Activated naive CD8-positive, alpha-beta T cell treated with anti-CD3 and anti-CD28 coated beads, Interleukin-2, amount 10 ng/mL, durations not matched to agents 7 days and 5 days (primary cell): ENCODE measurements around the gene PDE4D. TPM values are rescaled to one million over a fixed set of nuclear protein-coding genes. Genes with fewer than 3 reads are reported as not detected.

Experiments used
- ATAC-seq: fragments of 150-1000 bp; cut with Tn5 transposase; one replicate; pipeline ENCODE4 v1.10.0; 2021; ENCODE audit warnings: low read depth, moderate library complexity
- POLR2A ChIA-PET: fragments of 350-600 bp; sonication (Branson Sonifier 250); formaldehyde crosslinking; loops from one replicate; lab custom pipeline; 2021; ENCODE audit warnings: antibody characterized with exemption; lab: Charles Lee
- DNase-seq: peaks from one replicate; pipeline ENCODE4 v3.0.0; 2021
- H3K27ac Mint-ChIP-seq: one replicate; pipeline ENCODE4 v1.8.0; 2022; ENCODE audit warnings: mild to moderate bottlenecking, mixed read lengths
- H3K27me3 Mint-ChIP-seq: one replicate; pipeline ENCODE4 v1.8.0; 2022; ENCODE audit warnings: mild to moderate bottlenecking, moderate library complexity, mixed read lengths
- H3K36me3 Mint-ChIP-seq: one replicate; pipeline ENCODE4 v1.8.0; 2021; ENCODE audit warnings: mild to moderate bottlenecking, mixed read lengths
- H3K4me1 Mint-ChIP-seq: one replicate; pipeline ENCODE4 v1.8.0; 2021; ENCODE audit warnings: mixed read lengths
- H3K4me3 Mint-ChIP-seq: one replicate; pipeline ENCODE4 v1.8.0; 2022; ENCODE audit warnings: mild to moderate bottlenecking, moderate library complexity, mixed read lengths
- H3K9me3 Mint-ChIP-seq: one replicate; pipeline ENCODE4 v1.8.0; 2021; ENCODE audit warnings: mixed read lengths
- total RNA-seq, 2 experiments: library from RNA; stranded (reverse); gene quantifications; one replicate each; pipeline ENCODE4 v1.2.3, GENCODE V29; 2021

Gene PDE4D
- total RNA-seq, 2 experiments from 2014 or later = 65.1 to 67.1 TPM

DNA sequence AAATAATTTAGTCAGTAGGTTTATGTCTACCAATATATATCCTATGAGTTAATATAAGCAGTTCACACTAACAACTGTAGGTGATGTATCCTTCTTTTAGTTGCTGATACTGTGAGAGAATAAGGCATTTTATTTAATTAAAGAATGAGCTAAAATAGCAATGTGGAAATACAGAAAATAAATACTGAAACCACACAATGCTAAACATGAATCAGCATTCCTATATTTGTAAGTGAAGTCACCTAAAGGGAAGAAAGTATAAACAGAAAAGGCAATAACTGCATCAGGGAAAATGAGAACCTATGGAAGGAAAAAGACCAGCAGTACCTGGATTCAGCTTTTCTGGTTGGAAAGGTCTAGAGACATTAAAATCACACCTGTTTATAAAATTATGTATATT is 336.0 kb downstream of the PDE4D start:
- H3K9me3 Mint-ChIP-seq = no peaks in the 10 kb centered on the region
- ATAC-seq = no peak
- DNase-seq = no peak
- POLR2A ChIA-PET = no interaction called here
- H3K36me3 Mint-ChIP-seq = no peaks in the 10 kb centered on the region
- H3K27me3 Mint-ChIP-seq = no peaks in the 10 kb centered on the region
- H3K27ac Mint-ChIP-seq = no peak overlapping the region
- no peak overlapping the region for H3K4me3 Mint-ChIP-seq
- peaks cover 2% of the 10 kb centered on the region for H3K4me1 Mint-ChIP-seq

GRCh38 chr5:59555596-59555995 is 337.9 kb downstream of the PDE4D start:
- Mint-ChIP-seq H3K36me3 (no peaks in the 10 kb centered on the region), H3K4me3 (no peak overlapping the region), H3K9me3 (no peaks in the 10 kb centered on the region), H3K27ac (no peak overlapping the region), H3K27me3 (no peaks in the 10 kb centered on the region), H3K4me1 (no peaks in the 10 kb centered on the region)
- ATAC-seq (no peak), DNase-seq (no peak)
- POLR2A ChIA-PET = no interaction called here

GRCh38 chr5:59554501-59554900 is 339.0 kb downstream of the PDE4D start:
- POLR2A ChIA-PET = no interaction called here
- H3K4me3 Mint-ChIP-seq = no peak overlapping the region
- ATAC-seq (no peak), DNase-seq (no peak)
- no peak overlapping the region for H3K27ac Mint-ChIP-seq
- H3K9me3 Mint-ChIP-seq = no peaks in the 10 kb centered on the region
- no peaks in the 10 kb centered on the region for H3K4me1 Mint-ChIP-seq
- H3K36me3 Mint-ChIP-seq = no peaks in the 10 kb centered on the region
- H3K27me3 Mint-ChIP-seq = no peaks in the 10 kb centered on the region

DNA sequence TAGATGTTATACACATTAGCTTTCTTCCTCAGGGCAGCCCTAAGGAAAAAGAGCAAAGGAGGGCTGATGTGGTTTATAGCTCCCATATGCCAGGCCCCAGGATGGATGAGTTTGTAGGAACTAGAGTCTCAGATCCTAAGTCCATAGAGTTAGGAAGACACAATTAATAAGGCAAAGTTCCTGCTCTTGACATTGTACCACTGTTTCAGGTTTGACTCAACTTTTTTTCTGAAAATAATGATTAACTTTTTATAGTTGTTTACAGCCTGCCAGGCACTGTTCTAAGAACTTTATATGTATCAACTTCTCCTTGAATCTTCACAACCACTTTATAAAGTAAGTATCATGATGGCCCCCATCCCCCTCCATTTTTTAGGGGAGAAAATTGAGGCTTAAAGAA is 339.5 kb downstream of the PDE4D start:
- ATAC-seq = no peak
- H3K9me3 Mint-ChIP-seq = no peaks in the 10 kb centered on the region
- no peaks in the 10 kb centered on the region for H3K4me1 Mint-ChIP-seq
- POLR2A ChIA-PET = no interaction called here
- no peak for DNase-seq
- no peaks in the 10 kb centered on the region for H3K36me3 Mint-ChIP-seq
- H3K27me3 Mint-ChIP-seq = no peaks in the 10 kb centered on the region
- no peak overlapping the region for H3K27ac Mint-ChIP-seq
- H3K4me3 Mint-ChIP-seq = no peak overlapping the region

DNA sequence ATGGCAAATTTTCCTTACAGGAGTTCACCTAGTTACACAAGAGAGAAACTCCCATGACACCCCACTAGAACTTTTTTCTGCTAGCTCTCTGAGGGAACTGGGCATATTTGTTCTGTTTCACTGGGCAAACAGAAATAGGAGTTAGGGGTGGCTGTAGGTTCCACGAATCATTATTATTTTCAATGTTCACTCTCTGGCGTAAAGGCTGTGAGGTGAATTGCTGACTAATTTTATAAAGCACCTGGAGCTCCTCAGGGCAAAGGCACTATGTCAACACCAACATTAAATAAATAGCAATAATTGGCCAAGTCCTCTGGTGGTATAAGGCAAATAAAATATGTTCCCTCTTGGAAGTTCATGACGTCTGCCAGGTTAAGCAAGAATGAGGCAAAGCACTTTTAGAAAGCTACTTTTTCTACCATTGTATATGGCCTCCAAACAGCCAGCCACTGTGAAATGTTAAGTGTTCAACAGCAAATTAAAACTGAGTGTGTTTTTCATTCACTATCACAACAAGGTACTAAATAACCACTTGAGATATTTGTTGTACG is 344.6 kb downstream of the PDE4D start:
- no peaks in the 10 kb centered on the region for H3K9me3 Mint-ChIP-seq
- H3K27ac Mint-ChIP-seq = no peak overlapping the region
- DNase-seq (no peak), ATAC-seq (no peak)
- H3K36me3 Mint-ChIP-seq = no peaks in the 10 kb centered on the region
- no peaks in the 10 kb centered on the region for H3K4me1 Mint-ChIP-seq
- H3K27me3 Mint-ChIP-seq = peaks cover 3% of the 10 kb centered on the region
- no peak overlapping the region for H3K4me3 Mint-ChIP-seq
- POLR2A ChIA-PET = no interaction called here

DNA sequence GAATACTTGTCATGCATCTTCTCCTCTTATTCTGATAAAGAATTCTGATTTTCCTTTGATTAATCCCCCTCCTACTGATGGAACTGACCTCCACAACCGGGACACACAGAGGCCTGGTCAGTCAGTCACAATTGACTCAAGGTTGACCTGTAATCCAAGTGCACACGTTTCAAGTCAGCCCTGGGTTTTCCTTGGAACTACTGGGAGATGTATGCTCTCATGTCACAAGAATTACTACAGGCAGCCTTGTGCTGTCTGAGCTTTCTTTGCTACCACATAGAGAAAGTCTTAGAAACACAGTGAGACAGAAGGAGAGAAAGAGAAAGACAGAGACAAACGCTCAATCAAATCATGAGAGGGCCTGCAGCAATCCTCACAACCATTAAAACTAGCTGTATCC is 345.8 kb downstream of the PDE4D start:
- H3K27ac Mint-ChIP-seq = no peak overlapping the region
- no peaks in the 10 kb centered on the region for H3K4me1 Mint-ChIP-seq
- no peak for ATAC-seq
- H3K36me3 Mint-ChIP-seq = no peaks in the 10 kb centered on the region
- no peak for DNase-seq
- no peak overlapping the region for H3K4me3 Mint-ChIP-seq
- peaks cover 5% of the 10 kb centered on the region for H3K27me3 Mint-ChIP-seq
- H3K9me3 Mint-ChIP-seq = no peaks in the 10 kb centered on the region
- POLR2A ChIA-PET = no interaction called here

DNA sequence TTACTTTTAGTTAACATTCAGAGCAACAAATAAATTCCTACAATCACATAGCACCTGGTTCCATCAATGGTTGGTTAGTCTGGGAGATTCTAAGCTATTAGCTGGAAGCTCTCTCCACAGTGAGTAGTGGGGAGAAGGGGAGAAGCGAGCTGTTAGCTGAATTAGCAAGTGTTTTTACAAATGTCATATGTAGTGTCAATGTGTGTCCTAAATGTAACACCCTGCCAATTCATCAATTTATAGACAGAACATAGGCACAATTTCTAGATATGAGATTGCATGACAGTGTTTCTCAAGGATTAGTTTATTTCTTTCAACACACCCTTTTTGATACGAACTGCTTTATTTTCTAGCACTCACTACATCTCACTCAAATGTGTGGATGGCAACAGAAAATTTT is 349.0 kb downstream of the PDE4D start:
- Mint-ChIP-seq H3K4me3 (no peak overlapping the region), H3K27ac (no peak overlapping the region), H3K27me3 (peaks cover 8% of the 10 kb centered on the region), H3K9me3 (no peaks in the 10 kb centered on the region), H3K36me3 (no peaks in the 10 kb centered on the region), H3K4me1 (no peaks in the 10 kb centered on the region)
- no peak for ATAC-seq
- no peak for DNase-seq
- POLR2A ChIA-PET = no interaction called here

DNA sequence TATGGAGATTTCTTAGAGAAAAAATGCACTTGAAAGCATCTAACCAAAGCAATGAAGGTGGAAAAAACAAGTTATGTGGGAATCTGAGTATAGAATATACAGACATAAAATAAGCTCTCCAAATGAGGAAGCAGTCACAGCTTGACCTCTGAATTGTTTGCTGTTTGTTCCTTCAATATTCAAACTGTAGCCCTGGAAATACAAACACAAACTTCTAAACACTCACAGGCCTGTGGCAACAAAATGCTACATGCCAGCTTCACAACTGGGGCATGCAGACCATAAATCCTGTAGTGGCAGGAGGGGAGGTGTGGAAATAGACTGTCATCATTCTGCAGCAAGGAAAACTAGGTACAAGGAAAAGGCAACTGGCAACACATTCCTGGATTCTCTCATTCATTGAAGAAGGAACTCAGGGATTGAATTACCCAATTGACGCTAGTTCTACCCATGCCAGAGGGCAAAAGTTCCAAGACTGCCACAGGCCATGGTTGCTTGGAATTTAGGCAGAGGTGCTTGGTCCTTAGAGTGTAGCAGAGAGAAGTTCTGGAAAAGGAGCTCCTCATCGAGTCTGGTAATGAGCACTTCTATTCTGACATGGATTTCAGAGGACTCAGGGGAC is 349.6 kb downstream of the PDE4D start:
- H3K27ac Mint-ChIP-seq = no peak overlapping the region
- no peaks in the 10 kb centered on the region for H3K9me3 Mint-ChIP-seq
- no peak overlapping the region for H3K4me3 Mint-ChIP-seq
- H3K27me3 Mint-ChIP-seq = peaks cover 8% of the 10 kb centered on the region
- DNase-seq (no peak), ATAC-seq (no peak)
- POLR2A ChIA-PET = no interaction called here
- H3K4me1 Mint-ChIP-seq = no peaks in the 10 kb centered on the region
- H3K36me3 Mint-ChIP-seq = no peaks in the 10 kb centered on the region

- peaks cover 11% of the 10 kb centered on the region for H3K27me3 Mint-ChIP-seq
- H3K36me3 Mint-ChIP-seq = no peaks in the 10 kb centered on the region
- no peaks in the 10 kb centered on the region for H3K9me3 Mint-ChIP-seq
- no peak for DNase-seq
- POLR2A ChIA-PET = no interaction called here
- no peak overlapping the region for H3K4me3 Mint-ChIP-seq
- no peak for ATAC-seq
- no peak overlapping the region for H3K27ac Mint-ChIP-seq
- no peaks in the 10 kb centered on the region for H3K4me1 Mint-ChIP-seq
Measured at GRCh38 chr5:59542851-59543820, 350.4 kb downstream of the PDE4D start.

DNA sequence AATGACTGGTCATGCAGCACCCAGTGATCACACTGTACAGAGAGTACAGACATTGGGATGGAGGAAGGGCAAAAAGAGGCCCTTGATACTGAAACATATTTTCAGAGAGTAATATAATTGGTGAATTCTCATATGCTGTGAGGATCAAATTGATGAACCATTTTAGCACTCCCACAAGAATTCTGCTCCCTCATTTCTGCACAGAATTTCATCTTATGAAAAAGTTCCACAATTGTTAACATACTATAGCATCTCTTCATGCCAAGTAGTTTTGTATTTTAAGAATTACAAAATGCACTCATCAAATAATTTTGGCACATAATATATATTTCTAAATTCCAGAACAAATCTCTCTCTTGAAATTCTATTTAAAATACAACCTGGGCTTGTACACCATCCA is 351.2 kb downstream of the PDE4D start:
- no peak overlapping the region for H3K27ac Mint-ChIP-seq
- DNase-seq (no peak), ATAC-seq (no peak)
- H3K27me3 Mint-ChIP-seq = peaks cover 11% of the 10 kb centered on the region
- POLR2A ChIA-PET = no interaction called here
- no peaks in the 10 kb centered on the region for H3K4me1 Mint-ChIP-seq
- no peaks in the 10 kb centered on the region for H3K36me3 Mint-ChIP-seq
- no peaks in the 10 kb centered on the region for H3K9me3 Mint-ChIP-seq
- no peak overlapping the region for H3K4me3 Mint-ChIP-seq

DNA sequence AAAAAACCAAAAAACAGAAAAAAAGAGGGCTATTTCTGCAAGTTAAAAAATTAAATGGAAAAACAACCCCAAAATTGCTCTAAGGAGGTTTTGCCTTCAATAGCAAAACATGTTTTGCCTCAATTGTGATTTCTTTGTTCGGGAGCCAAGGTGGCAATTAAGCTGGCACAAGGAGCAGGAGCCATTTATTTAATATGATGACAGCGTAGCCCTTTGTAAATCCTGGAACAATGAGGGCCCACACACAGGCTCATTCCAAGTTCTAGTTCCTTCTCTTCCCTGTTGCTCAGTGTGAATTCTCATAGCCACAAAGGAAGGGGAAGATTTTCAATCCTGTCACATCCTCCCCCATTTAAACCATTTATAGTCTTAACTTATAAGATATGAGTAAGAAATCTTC is 353.2 kb downstream of the PDE4D start:
- Mint-ChIP-seq H3K4me3 (no peak overlapping the region), H3K27me3 (peaks cover 7% of the 10 kb centered on the region), H3K4me1 (no peaks in the 10 kb centered on the region), H3K27ac (no peak overlapping the region), H3K9me3 (no peaks in the 10 kb centered on the region), H3K36me3 (no peaks in the 10 kb centered on the region)
- POLR2A ChIA-PET = no interaction called here
- ATAC-seq (no peak), DNase-seq (no peak)

DNA sequence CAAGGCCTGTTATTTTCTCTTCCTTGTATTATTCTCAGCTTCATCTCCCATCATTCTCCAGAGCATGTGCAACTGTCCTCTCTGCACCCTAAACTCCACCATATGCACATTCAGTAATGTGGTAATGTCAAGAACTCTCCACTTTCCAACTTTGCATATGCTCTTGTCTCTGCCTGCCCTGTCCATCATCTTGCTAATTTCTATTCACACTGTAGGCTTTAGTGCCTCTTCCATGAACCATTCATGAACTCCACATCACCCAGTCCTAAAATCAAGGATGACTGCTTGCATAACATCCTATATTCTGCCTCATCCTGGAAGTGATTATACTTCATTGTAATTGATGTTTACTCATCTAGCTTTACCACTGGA is 354.8 kb downstream of the PDE4D start:
- ATAC-seq (no peak), DNase-seq (no peak)
- H3K36me3 Mint-ChIP-seq = no peaks in the 10 kb centered on the region
- H3K4me1 Mint-ChIP-seq = no peaks in the 10 kb centered on the region
- H3K27ac Mint-ChIP-seq = no peak overlapping the region
- POLR2A ChIA-PET = no interaction called here
- no peaks in the 10 kb centered on the region for H3K9me3 Mint-ChIP-seq
- peaks cover 7% of the 10 kb centered on the region for H3K27me3 Mint-ChIP-seq
- no peak overlapping the region for H3K4me3 Mint-ChIP-seq

- no peaks in the 10 kb centered on the region for H3K36me3 Mint-ChIP-seq
- no peaks in the 10 kb centered on the region for H3K9me3 Mint-ChIP-seq
- ATAC-seq = no peak
- H3K27ac Mint-ChIP-seq = no peak overlapping the region
- no peak for DNase-seq
- peaks cover 6% of the 10 kb centered on the region for H3K27me3 Mint-ChIP-seq
- H3K4me1 Mint-ChIP-seq = no peaks in the 10 kb centered on the region
- POLR2A ChIA-PET = no interaction called here
- H3K4me3 Mint-ChIP-seq = no peak overlapping the region
Measured at GRCh38 chr5:59537961-59538749, 355.4 kb downstream of the PDE4D start.
